ENCODE data around the gene PTPN1. TPM values are rescaled to one million over a fixed set of nuclear protein-coding genes. Genes with fewer than 3 reads are reported as not detected.

Gene PTPN1
- total and polyA plus RNA-seq, 10 of the 15 experiments (the other 5 are each of a cell fraction or from before 2014, with no cell fraction given): 15.9 to 74.7 (median 43.9) TPM

GRCh38 chr20:50494428-50494827, 15.8 kb upstream of the PTPN1 start:
- 81% methylated on average over 6 of the region's 6 CpGs for WGBS (ENCODE audit: insufficient coverage, insufficient replicate concordance, low lambda C conversion rate, missing lambda C conversion rate)
- intact Hi-C loops (cut with micrococcal nuclease; ENCODE audit: unreplicated experiment): no loop called here
- Histone ChIP-seq H3K9ac (ENCODE audit: control insufficient read depth, insufficient read depth, low read length) (no peak overlapping the region), H3K79me2 (ENCODE audit: control insufficient read depth, insufficient read depth, low read length) (no peaks in the 10 kb centered on the region), H3K4me2 (ENCODE audit: control insufficient read depth, insufficient read depth) (no peak overlapping the region), H2AFZ (ENCODE audit: control insufficient read depth, low read depth, low read length) (no peak overlapping the region), H3K4me1 (ENCODE audit: control insufficient read depth, insufficient read depth, low read length) (peaks cover 37% of the 10 kb centered on the region), H3K9me3 (replicated peaks; ENCODE audit: control insufficient read depth, insufficient read depth, low read length) (no peaks in the 10 kb centered on the region; the same call in 2 of the 3 replicates), H3K27ac (ENCODE audit: control insufficient read depth, insufficient read depth) (no peak overlapping the region), H3K36me3 (ENCODE audit: control insufficient read depth in 2 of 2, insufficient read depth in 2 of 2, low read length in 1 of 2) (no peaks in the 10 kb centered on the region), H4K20me1 (ENCODE audit: control insufficient read depth, insufficient read depth) (no peaks in the 10 kb centered on the region), H3K27me3 (replicated peaks in 1 of 2; ENCODE audit: control insufficient read depth in 2 of 2, insufficient read depth in 2 of 2, low read length in 1 of 2) (no peaks in the 10 kb centered on the region), H3K4me3 (no peak overlapping the region)
- no peak for TF ChIP-seq BHLHE40 (IDR thresholded peaks at IDR 0.05; ENCODE audit: borderline replicate concordance in 1 of 2, low read depth in 2 of 2, low read length in 1 of 2)
- no peak for TF ChIP-seq BCL11A (IDR thresholded peaks at IDR 0.05; ENCODE audit: low read depth, low read length)
- ATAC-seq: no peak
- in situ Hi-C loops (cut with MboI): no loop called here
- BruUV-seq (replicated peaks): no TSS peak
- ChIA-PET RAD21 (ENCODE audit: unreplicated experiment) (no interaction called here), POLR2A (interaction anchor here (0.8 to 1.0 kb wide), 2 partner anchors 14 to 22 kb away, joined by 3 read pairs; no protein-coding TSS in a partner anchor), CTCF (no interaction called here), SMC1A (ENCODE audit: uncharacterized antibody, unreplicated experiment) (interaction anchor here (1.1 to 95.1 kb wide), 3 partner anchors 10 to 51 kb away, joined by 3 to 2799 read pairs (median 3); partner anchors contain the start of gene PTPN1)
- DNase-seq (ENCODE audit: low read depth, low spot score): no peak
- FAIRE-seq: no peak

DNA sequence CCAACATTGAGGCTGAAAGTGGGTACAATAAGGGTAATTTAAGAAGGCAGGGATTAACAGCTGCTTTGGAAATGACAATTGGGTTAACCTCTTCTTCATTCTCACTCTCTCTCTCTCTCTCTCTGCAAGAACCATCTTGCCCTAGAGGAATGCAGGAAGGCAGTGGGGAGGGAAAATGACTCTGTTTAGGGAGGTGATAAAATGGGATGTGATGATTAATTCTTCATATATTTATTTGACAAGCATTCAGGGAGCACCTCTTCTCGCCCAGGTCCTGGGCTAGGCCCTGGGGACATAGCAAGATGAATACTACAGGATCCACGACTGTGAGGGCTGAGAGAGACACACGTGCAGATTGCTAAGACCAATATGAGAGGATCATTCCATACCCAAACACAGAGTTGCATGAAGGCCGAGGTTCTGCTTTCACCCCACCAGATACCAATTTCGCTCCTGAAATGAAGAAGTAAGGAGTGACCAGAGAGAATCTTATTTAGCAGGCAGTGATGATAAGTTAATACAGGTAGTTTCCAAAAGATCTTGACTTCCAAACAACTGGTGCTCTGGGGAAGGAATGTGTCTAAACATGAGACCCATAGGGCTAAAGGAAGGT, 13.3 kb upstream of the PTPN1 start:
- Histone ChIP-seq H2AFZ (ENCODE audit: control insufficient read depth, low read depth, low read length) (peak overlapping the region; percentile 54), H3K9ac (ENCODE audit: control insufficient read depth, insufficient read depth, low read length) (no peak overlapping the region; the same call in 1 of the 2 replicates), H3K79me2 (ENCODE audit: control insufficient read depth, insufficient read depth, low read length) (no peaks in the 10 kb centered on the region), H3K27me3 (replicated peaks in 1 of 2; ENCODE audit: control insufficient read depth in 2 of 2, insufficient read depth in 2 of 2, low read length in 1 of 2) (no peaks in the 10 kb centered on the region), H3K4me1 (ENCODE audit: control insufficient read depth, insufficient read depth, low read length) (peaks cover 41% of the 10 kb centered on the region), H3K4me3 (no peak overlapping the region), H3K27ac (ENCODE audit: control insufficient read depth, insufficient read depth) (peak overlapping the region; percentile 42), H3K36me3 (ENCODE audit: control insufficient read depth in 2 of 2, insufficient read depth in 2 of 2, low read length in 1 of 2) (no peaks in the 10 kb centered on the region), H4K20me1 (ENCODE audit: control insufficient read depth, insufficient read depth) (no peaks in the 10 kb centered on the region), H3K4me2 (ENCODE audit: control insufficient read depth, insufficient read depth) (peak overlapping the region; percentile 46), H3K9me3 (replicated peaks; ENCODE audit: control insufficient read depth, insufficient read depth, low read length) (no peaks in the 10 kb centered on the region; the same call in 2 of the 3 replicates)
- ATAC-seq (no peak), DNase-seq (ENCODE audit: low read depth, low spot score) (no peak), FAIRE-seq (no peak)
- SMC1A ChIA-PET (ENCODE audit: uncharacterized antibody, unreplicated experiment): interaction anchor here (1.2 to 95.1 kb wide), 3 partner anchors 9 to 49 kb away, joined by 8 to 2799 read pairs (median 8); partner anchors contain the start of gene PTPN1
- TF ChIP-seq SUPT20H (IDR thresholded peaks at IDR 0.05; ENCODE audit: borderline replicate concordance, control insufficient read depth, low read depth, low read length) (no peak), ZNF24 (IDR thresholded peaks at IDR 0.05) (no peak)
- intact Hi-C loops (cut with micrococcal nuclease; ENCODE audit: unreplicated experiment) (no loop called here), in situ Hi-C loops (cut with MboI) (no loop called here)
- RAD21 ChIA-PET (ENCODE audit: unreplicated experiment): no interaction called here
- CTCF ChIA-PET: interaction anchor here (10.4 kb wide), 1 partner anchor 77 kb away, joined by 240 read pairs; no protein-coding TSS in a partner anchor
- WGBS (ENCODE audit: insufficient coverage, insufficient replicate concordance, low lambda C conversion rate, missing lambda C conversion rate): 8% methylated on average over 5 of the region's 5 CpGs
- BruUV-seq (replicated peaks): no TSS peak
- POLR2A ChIA-PET: interaction anchor here (0.9 to 1.1 kb wide), 3 partner anchors 13 to 16 kb away, joined by 3 to 8 read pairs (median 4); no protein-coding TSS in a partner anchor

All from GM12878 (cell line).